ENCODE results near the gene VAMP1.
"Not testable (repeated sequence)": the region's sequence is repeated elsewhere in the genome, so short reads cannot be mapped to it uniquely, and the experiment has no call there.

Gene VAMP1

GRCh38 chr12:6470375-6471163, at the start of gene VAMP1:
VAMP1 (minus strand) TSS chr12:6470677; CDS start chr12:6470531, 146 bp downstream.
- H3K9me3 ChIP-seq (ENCODE audit: control insufficient read depth in 1 of 2, low read length in 2 of 2) = no peaks in the 10 kb centered on the region
- peak within 1 kb of the TSS; percentile 78 to 84 for H3K4me3 ChIP-seq (ENCODE audit: low read depth in 1 of 2, low read length in 2 of 2)
- H3K27me3 ChIP-seq (ENCODE audit: low read depth, low read length) = no peaks in the 10 kb centered on the region
- peak within 1 kb of the TSS; percentile 81 for H3K27ac ChIP-seq (ENCODE audit: low read length)
- H3K36me3 ChIP-seq (ENCODE audit: control insufficient read depth in 1 of 2, insufficient read depth in 2 of 2, low read length in 2 of 2) = peaks cover 0 to 7% of the 10 kb centered on the region in 2 donors
- peaks cover 10 to 26% of the 10 kb centered on the region in 2 donors for H3K4me1 ChIP-seq (ENCODE audit: control insufficient read depth in 1 of 2, insufficient read depth in 2 of 2, low read length in 2 of 2)

- no peak overlapping the region for H3K4me3 ChIP-seq (ENCODE audit: low read depth in 1 of 2, low read length in 2 of 2)
- no peaks in the 10 kb centered on the region for H3K9me3 ChIP-seq (ENCODE audit: control insufficient read depth in 1 of 2, low read length in 2 of 2)
- H3K4me1 ChIP-seq (ENCODE audit: control insufficient read depth in 1 of 2, insufficient read depth in 2 of 2, low read length in 2 of 2) = no peaks in the 10 kb centered on the region
- peaks cover 60 to 72% of the 10 kb centered on the region in 2 donors for H3K36me3 ChIP-seq (ENCODE audit: control insufficient read depth in 1 of 2, insufficient read depth in 2 of 2, low read length in 2 of 2)
- H3K27ac ChIP-seq (ENCODE audit: low read length) = no peak overlapping the region
- H3K27me3 ChIP-seq (ENCODE audit: low read depth, low read length) = no peaks in the 10 kb centered on the region
Observed at GRCh38 chr12:6520186-6520585, 49.7 kb upstream of the VAMP1 start.

- Histone ChIP-seq H3K4me3 (ENCODE audit: low read depth in 1 of 2, low read length in 2 of 2) (no peak overlapping the region), H3K27me3 (ENCODE audit: low read depth, low read length) (no peaks in the 10 kb centered on the region), H3K4me1 (ENCODE audit: control insufficient read depth in 1 of 2, insufficient read depth in 2 of 2, low read length in 2 of 2) (no peaks in the 10 kb centered on the region), H3K27ac (ENCODE audit: low read length) (no peak overlapping the region), H3K9me3 (ENCODE audit: control insufficient read depth in 1 of 2, low read length in 2 of 2) (no peaks in the 10 kb centered on the region), H3K36me3 (ENCODE audit: control insufficient read depth in 1 of 2, insufficient read depth in 2 of 2, low read length in 2 of 2) (peaks cover 15 to 31% of the 10 kb centered on the region in 2 donors)
Observed at GRCh38 chr12:6508087-6508486, 37.6 kb upstream of the VAMP1 start.

GRCh38 chr12:6507102-6507998, 36.9 kb upstream of the VAMP1 start:
- Histone ChIP-seq H3K27ac (ENCODE audit: low read length) (no peak overlapping the region), H3K4me1 (ENCODE audit: control insufficient read depth in 1 of 2, insufficient read depth in 2 of 2, low read length in 2 of 2) (no peaks in the 10 kb centered on the region), H3K27me3 (ENCODE audit: low read depth, low read length) (no peaks in the 10 kb centered on the region), H3K36me3 (ENCODE audit: control insufficient read depth in 1 of 2, insufficient read depth in 2 of 2, low read length in 2 of 2) (peaks cover 9 to 25% of the 10 kb centered on the region in 2 donors), H3K4me3 (ENCODE audit: low read depth in 1 of 2, low read length in 2 of 2) (no peak overlapping the region), H3K9me3 (ENCODE audit: control insufficient read depth in 1 of 2, low read length in 2 of 2) (no peaks in the 10 kb centered on the region)

- Histone ChIP-seq H3K36me3 (ENCODE audit: control insufficient read depth in 1 of 2, insufficient read depth in 2 of 2, low read length in 2 of 2) (peaks cover 8 to 15% of the 10 kb centered on the region in 2 donors), H3K27ac (ENCODE audit: low read length) (no peak overlapping the region), H3K27me3 (ENCODE audit: low read depth, low read length) (no peaks in the 10 kb centered on the region), H3K4me1 (ENCODE audit: control insufficient read depth in 1 of 2, insufficient read depth in 2 of 2, low read length in 2 of 2) (peaks cover 0 to 1% of the 10 kb centered on the region in 2 donors), H3K4me3 (ENCODE audit: low read depth in 1 of 2, low read length in 2 of 2) (no peak overlapping the region), H3K9me3 (ENCODE audit: control insufficient read depth in 1 of 2, low read length in 2 of 2) (no peaks in the 10 kb centered on the region)
Observed at GRCh38 chr12:6500466-6500865, 30.0 kb upstream of the VAMP1 start.

- not testable (repeated sequence) for H3K9me3 ChIP-seq (ENCODE audit: control insufficient read depth in 1 of 2, low read length in 2 of 2)
- H3K36me3 ChIP-seq (ENCODE audit: control insufficient read depth in 1 of 2, insufficient read depth in 2 of 2, low read length in 2 of 2) = peaks cover 8 to 20% of the 10 kb centered on the region in 2 donors
Observed at GRCh38 chr12:6497291-6497690, 26.8 kb upstream of the VAMP1 start.

GRCh38 chr12:6494968-6495367, 24.5 kb upstream of the VAMP1 start:
- Histone ChIP-seq H3K9me3 (ENCODE audit: control insufficient read depth in 1 of 2, low read length in 2 of 2) (no peaks in the 10 kb centered on the region), H3K4me3 (ENCODE audit: low read depth in 1 of 2, low read length in 2 of 2) (peak overlapping the region in 1 of 2 donors; percentile 100), H3K4me1 (ENCODE audit: control insufficient read depth in 1 of 2, insufficient read depth in 2 of 2, low read length in 2 of 2) (peaks cover 16 to 22% of the 10 kb centered on the region in 2 donors), H3K36me3 (ENCODE audit: control insufficient read depth in 1 of 2, insufficient read depth in 2 of 2, low read length in 2 of 2) (peaks cover 8 to 26% of the 10 kb centered on the region in 2 donors), H3K27ac (ENCODE audit: low read length) (no peak overlapping the region), H3K27me3 (ENCODE audit: low read depth, low read length) (no peaks in the 10 kb centered on the region)

More at GRCh38 chr12:6497291-6497690, 26.8 kb upstream of the VAMP1 start:
- H3K4me1 ChIP-seq (ENCODE audit: control insufficient read depth in 1 of 2, insufficient read depth in 2 of 2, low read length in 2 of 2) = peaks cover 12 to 17% of the 10 kb centered on the region in 2 donors
- not testable (repeated sequence) for H3K27me3 ChIP-seq (ENCODE audit: low read depth, low read length); H3K4me3 ChIP-seq (ENCODE audit: low read depth in 1 of 2, low read length in 2 of 2); H3K27ac ChIP-seq (ENCODE audit: low read length)

GRCh38 chr12:6494258-6494743, 23.8 kb upstream of the VAMP1 start:
- peaks cover 16 to 22% of the 10 kb centered on the region in 2 donors for H3K4me1 ChIP-seq (ENCODE audit: control insufficient read depth in 1 of 2, insufficient read depth in 2 of 2, low read length in 2 of 2)
- H3K27me3 ChIP-seq (ENCODE audit: low read depth, low read length) = no peaks in the 10 kb centered on the region
- H3K36me3 ChIP-seq (ENCODE audit: control insufficient read depth in 1 of 2, insufficient read depth in 2 of 2, low read length in 2 of 2) = peaks cover 8 to 21% of the 10 kb centered on the region in 2 donors
- peak overlapping the region; percentile 43 for H3K27ac ChIP-seq (ENCODE audit: low read length)
- peak overlapping the region; percentile 86 to 100 for H3K4me3 ChIP-seq (ENCODE audit: low read depth in 1 of 2, low read length in 2 of 2)
- H3K9me3 ChIP-seq (ENCODE audit: control insufficient read depth in 1 of 2, low read length in 2 of 2) = no peaks in the 10 kb centered on the region

GRCh38 chr12:6493497-6494257, 23.2 kb upstream of the VAMP1 start, which contains the start of gene NCAPD2:
NCAPD2 (plus strand) TSS chr12:6494102; CDS start chr12:6495099, 997 bp downstream.
- Histone ChIP-seq H3K4me3 (ENCODE audit: low read depth in 1 of 2, low read length in 2 of 2) (peak within 1 kb of the TSS; percentile 86 to 100), H3K36me3 (ENCODE audit: control insufficient read depth in 1 of 2, insufficient read depth in 2 of 2, low read length in 2 of 2) (peaks cover 8 to 15% of the 10 kb centered on the region in 2 donors), H3K27ac (ENCODE audit: low read length) (peak within 1 kb of the TSS; percentile 100), H3K4me1 (ENCODE audit: control insufficient read depth in 1 of 2, insufficient read depth in 2 of 2, low read length in 2 of 2) (peaks cover 16 to 22% of the 10 kb centered on the region in 2 donors), H3K27me3 (ENCODE audit: low read depth, low read length) (no peaks in the 10 kb centered on the region), H3K9me3 (ENCODE audit: control insufficient read depth in 1 of 2, low read length in 2 of 2) (no peaks in the 10 kb centered on the region)

- Histone ChIP-seq H3K4me1 (ENCODE audit: control insufficient read depth in 1 of 2, insufficient read depth in 2 of 2, low read length in 2 of 2) (peaks cover 16 to 22% of the 10 kb centered on the region in 2 donors), H3K27ac (ENCODE audit: low read length) (peak within 1 kb of the TSS; percentile 100), H3K27me3 (ENCODE audit: low read depth, low read length) (no peaks in the 10 kb centered on the region), H3K36me3 (ENCODE audit: control insufficient read depth in 1 of 2, insufficient read depth in 2 of 2, low read length in 2 of 2) (peaks cover 8 to 15% of the 10 kb centered on the region in 2 donors), H3K9me3 (ENCODE audit: control insufficient read depth in 1 of 2, low read length in 2 of 2) (no peaks in the 10 kb centered on the region), H3K4me3 (ENCODE audit: low read depth in 1 of 2, low read length in 2 of 2) (peak within 1 kb of the TSS; percentile 86 to 100)
Observed at GRCh38 chr12:6492838-6493496, 22.5 kb upstream of the VAMP1 start, which contains the start of gene MRPL51. MRPL51 (minus strand) TSS chr12:6493262; CDS start chr12:6493136, 126 bp downstream.
